C4-2B (cell line): Measurements from ENCODE around the gene KLK3.

Experiments
- ZFX ChIP-seq: fragments of 450-650 bp; IDR thresholded peaks from 2 replicates; pipeline ENCODE4 v1.6.1; 2017
- TF ChIP-seq, protein P1 (sequence below): fragments of 450-650 bp; conservative IDR thresholded peaks from 2 replicates; pipeline ENCODE4 v1.5.1; 2017; ENCODE audit warnings: mild to moderate bottlenecking

- TF ChIP-seq, protein P1, sequence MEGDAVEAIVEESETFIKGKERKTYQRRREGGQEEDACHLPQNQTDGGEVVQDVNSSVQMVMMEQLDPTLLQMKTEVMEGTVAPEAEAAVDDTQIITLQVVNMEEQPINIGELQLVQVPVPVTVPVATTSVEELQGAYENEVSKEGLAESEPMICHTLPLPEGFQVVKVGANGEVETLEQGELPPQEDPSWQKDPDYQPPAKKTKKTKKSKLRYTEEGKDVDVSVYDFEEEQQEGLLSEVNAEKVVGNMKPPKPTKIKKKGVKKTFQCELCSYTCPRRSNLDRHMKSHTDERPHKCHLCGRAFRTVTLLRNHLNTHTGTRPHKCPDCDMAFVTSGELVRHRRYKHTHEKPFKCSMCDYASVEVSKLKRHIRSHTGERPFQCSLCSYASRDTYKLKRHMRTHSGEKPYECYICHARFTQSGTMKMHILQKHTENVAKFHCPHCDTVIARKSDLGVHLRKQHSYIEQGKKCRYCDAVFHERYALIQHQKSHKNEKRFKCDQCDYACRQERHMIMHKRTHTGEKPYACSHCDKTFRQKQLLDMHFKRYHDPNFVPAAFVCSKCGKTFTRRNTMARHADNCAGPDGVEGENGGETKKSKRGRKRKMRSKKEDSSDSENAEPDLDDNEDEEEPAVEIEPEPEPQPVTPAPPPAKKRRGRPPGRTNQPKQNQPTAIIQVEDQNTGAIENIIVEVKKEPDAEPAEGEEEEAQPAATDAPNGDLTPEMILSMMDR: no peak
- no peak for TF ChIP-seq ZFX
Measured at GRCh38 chr19:50833802-50834167, 20.9 kb upstream of the KLK3 start.
